HL-60/S4 treated with retinoic acid at 250 ng/mL for 4 days and 3 days (cell line): Measurements from ENCODE around the gene CBFA2T3.

Source experiments
- in situ Hi-C: fragments of 300-500 bp; cut with MboI; formaldehyde crosslinking; loops from 2 replicates; pipeline ENCODE4 v1.7.0; 2022; ENCODE audit warnings: low sequenced_read_pairs

The CBFA2T3 gene

GRCh38 chr16:88977812-88978607, 1.0 kb upstream of the CBFA2T3 start:
- in situ Hi-C loops = no loop called here

DNA sequence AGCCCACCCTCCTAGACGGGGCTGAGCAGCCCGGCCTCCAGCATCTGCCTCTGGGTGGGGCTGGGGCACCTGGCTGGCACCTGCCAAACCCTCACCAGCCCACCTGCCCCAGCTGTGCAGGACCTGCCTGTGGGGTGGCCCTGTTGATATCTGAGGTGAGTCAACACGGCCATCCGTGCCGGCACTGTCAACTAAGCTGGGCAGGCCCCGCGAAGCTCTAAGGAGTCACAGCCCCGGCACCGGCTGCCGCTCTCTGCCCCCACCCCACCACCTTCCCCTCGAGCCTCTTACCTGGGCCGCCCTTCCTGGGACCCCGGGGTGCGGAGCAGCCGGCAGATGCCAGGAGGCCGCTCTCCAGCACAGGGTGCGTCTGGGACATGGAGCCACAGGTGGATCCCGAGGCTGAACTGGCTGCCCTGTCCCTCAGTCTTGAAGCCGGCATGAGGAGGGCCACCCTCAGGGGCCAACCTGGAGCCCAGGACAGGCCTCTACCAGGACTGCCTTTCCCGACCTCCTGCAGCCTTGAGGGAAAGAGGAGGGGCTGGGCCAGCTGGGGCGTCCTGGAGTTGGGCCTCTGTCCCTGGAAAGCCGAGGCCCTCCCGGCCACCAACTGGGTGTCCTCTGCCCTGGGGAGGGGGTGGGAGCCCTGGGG, 515 bp downstream of the CBFA2T3 start:
- in situ Hi-C loops = no loop called here

- in situ Hi-C loops = no loop called here
Observed at GRCh38 chr16:88975511-88976061, 1.4 kb downstream of the CBFA2T3 start.

DNA sequence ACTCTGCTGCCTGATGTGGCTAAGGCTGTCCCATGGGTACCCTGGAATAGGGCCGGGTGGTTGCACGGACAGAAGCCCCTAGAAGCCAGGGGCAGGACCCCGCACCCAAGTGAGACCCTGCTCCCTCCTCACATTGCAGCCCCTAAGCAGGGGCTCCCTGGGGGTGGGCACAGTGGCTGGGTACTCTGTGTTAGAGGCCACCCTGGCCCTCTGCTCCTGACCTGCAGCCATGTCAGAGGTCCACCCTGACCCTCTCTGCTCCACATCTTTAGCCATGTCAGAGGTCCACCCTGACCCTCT, 2.1 kb downstream of the CBFA2T3 start:
- in situ Hi-C loops = loop anchor here (25.0 kb wide), 1 partner anchor 87 kb away; no protein-coding TSS in a partner anchor

- in situ Hi-C loops = loop anchor here (25.0 kb wide), 1 partner anchor 88 kb away; no protein-coding TSS in a partner anchor
Observed at GRCh38 chr16:88974080-88974915, 2.7 kb downstream of the CBFA2T3 start.

DNA sequence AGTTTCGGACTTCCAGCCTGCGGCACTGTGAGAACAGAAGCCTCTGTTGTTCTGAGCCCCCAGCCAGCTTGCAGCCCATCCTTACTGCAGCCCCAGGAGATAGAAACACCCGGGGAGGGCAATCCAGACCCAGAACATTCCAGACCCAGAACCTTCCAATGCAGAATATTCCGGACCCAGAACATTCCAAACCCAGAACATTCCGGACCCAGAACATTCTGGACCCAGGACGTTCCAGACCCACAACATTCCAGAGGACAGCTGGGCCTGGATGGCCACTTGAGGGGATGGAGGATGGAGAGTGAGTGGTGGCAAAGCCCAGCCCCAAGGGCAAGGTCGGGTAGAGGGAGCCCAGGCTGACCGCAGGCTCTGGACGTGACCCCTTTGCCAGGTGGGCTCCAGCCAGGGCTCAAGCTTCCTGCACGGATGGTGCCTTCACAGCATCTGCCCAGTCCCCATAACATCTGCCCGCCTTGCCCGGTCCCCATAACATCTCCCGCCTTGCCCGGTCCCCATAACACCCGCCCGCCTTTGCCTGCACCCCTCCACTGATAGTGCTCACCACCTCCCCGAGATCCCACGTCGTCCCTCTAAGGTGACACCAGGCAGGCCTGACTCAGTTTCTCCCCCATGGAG, 3.5 kb downstream of the CBFA2T3 start:
- in situ Hi-C loops = loop anchor here (25.0 kb wide), 1 partner anchor 89 kb away; no protein-coding TSS in a partner anchor

DNA sequence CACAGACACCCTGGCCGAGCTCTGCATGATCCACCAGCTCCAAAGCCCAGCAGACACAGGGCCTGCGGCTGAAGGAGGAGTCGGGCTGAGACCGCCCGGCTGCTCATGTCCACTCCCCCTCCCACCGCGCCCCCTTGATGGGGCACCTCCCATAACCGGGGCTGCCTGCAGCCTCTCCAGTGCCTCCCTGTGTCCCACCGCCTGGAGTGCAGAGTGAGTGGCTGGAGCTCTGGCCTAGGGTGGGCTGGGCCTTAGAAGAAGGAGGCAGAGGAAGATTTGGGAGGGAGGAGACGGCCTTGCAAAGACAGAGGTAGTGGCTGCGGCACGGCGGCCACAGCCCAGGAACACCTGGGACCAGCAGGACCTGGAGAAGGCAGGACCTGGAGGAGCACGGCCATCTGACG, 4.0 kb downstream of the CBFA2T3 start:
- in situ Hi-C loops = loop anchor here (25.0 kb wide), 1 partner anchor 89 kb away; no protein-coding TSS in a partner anchor

GRCh38 chr16:88972349-88972748, 4.7 kb downstream of the CBFA2T3 start:
- in situ Hi-C loops = loop anchor here (25.0 kb wide), 1 partner anchor 90 kb away; no protein-coding TSS in a partner anchor

GRCh38 chr16:88971371-88972097, 5.5 kb downstream of the CBFA2T3 start:
- in situ Hi-C loops = loop anchor here (25.0 kb wide), 1 partner anchor 91 kb away; no protein-coding TSS in a partner anchor

DNA sequence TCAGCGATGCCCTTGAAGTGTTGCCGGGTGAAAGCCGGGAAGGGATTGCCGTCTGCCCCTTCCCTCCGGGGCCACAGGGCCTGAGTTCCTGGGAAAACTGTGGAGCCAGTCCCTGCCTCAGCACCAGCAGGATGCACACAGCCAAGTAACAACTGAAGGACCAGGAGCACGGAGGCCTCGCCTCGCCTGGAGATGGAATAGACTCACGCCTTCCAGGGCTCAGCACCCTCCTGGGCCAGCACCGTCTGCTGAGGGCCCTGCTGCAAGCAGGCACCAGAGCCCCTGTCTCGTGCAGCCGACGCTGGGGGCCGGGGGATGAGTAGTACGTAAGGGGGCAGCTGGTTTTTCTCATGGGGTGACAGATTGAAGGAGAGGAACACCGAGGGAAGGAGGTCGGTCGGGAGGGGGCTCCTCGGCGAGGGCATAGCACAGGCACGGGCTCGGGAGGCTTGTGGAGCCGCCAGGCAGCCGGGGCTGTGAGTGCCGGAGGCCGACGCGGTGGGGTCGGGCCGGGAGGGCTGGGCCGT, 6.4 kb downstream of the CBFA2T3 start:
- in situ Hi-C loops = loop anchor here (25.0 kb wide), 1 partner anchor 92 kb away; no protein-coding TSS in a partner anchor

- in situ Hi-C loops = loop anchor here (25.0 kb wide), 1 partner anchor 92 kb away; no protein-coding TSS in a partner anchor
Observed at GRCh38 chr16:88970050-88970449, 7.0 kb downstream of the CBFA2T3 start.

DNA sequence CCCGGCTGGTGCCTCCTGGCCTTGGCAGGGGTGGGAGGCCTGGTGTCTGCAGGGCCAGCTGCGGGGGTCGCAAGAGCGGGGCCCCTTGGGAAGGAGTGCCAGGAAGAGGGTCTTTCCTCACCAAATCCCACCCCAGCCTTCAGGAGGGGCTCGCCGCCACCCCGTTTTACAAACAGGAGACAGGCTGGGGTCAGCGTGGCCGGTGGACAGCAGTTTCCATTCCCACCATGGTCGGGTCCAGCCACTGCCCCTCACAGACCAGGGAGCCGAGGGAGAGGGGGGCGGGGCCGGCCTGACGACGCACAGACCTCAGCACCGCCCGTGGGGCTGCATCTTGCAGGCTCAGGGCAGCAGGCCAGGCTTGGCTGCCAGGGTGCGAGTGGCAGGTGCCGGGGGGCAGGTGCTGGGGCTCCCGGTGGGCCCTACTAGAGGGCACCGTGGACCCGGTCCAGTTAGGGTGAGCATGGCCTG, 7.6 kb downstream of the CBFA2T3 start:
- in situ Hi-C loops = loop anchor here (25.0 kb wide), 1 partner anchor 93 kb away; no protein-coding TSS in a partner anchor

DNA sequence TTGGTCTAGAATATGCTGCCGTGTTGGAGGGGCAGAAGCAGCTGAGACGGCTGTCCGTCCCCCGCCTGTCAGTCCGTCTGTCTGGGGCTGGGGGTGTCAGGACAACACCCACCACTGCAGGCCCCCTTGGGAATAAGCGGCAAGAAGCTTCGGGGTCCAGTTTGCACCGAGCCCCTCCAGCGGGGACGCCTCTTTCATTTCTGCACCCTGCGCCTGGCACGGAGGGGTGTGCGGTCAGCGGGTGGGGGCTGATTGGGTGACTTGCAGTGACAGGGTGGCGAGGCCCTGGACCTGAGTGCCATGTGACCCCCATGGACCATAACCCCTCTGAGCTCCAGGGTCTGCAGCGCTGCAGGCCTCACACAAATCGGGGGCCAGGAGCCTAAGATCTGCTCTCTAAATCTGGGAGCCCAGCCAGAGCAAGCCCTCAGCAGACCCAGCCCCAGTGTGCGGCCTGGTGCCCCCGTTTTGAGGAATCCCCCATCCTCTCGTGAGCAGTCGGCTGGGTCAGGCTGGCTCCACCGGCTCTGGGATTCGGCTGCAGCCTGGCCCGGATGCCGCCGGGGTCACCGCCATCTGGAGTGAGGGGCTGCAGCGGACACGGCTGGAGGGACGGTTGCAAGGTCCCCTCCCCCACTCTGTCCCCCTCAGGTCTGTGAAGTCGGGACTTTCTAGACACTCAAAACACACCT, 8.3 kb downstream of the CBFA2T3 start:
- in situ Hi-C loops = loop anchor here (25.0 kb wide), 1 partner anchor 94 kb away; no protein-coding TSS in a partner anchor

- in situ Hi-C loops = loop anchor here (25.0 kb wide), 1 partner anchor 94 kb away; no protein-coding TSS in a partner anchor
Observed at GRCh38 chr16:88967830-88968588, 9.0 kb downstream of the CBFA2T3 start.

DNA sequence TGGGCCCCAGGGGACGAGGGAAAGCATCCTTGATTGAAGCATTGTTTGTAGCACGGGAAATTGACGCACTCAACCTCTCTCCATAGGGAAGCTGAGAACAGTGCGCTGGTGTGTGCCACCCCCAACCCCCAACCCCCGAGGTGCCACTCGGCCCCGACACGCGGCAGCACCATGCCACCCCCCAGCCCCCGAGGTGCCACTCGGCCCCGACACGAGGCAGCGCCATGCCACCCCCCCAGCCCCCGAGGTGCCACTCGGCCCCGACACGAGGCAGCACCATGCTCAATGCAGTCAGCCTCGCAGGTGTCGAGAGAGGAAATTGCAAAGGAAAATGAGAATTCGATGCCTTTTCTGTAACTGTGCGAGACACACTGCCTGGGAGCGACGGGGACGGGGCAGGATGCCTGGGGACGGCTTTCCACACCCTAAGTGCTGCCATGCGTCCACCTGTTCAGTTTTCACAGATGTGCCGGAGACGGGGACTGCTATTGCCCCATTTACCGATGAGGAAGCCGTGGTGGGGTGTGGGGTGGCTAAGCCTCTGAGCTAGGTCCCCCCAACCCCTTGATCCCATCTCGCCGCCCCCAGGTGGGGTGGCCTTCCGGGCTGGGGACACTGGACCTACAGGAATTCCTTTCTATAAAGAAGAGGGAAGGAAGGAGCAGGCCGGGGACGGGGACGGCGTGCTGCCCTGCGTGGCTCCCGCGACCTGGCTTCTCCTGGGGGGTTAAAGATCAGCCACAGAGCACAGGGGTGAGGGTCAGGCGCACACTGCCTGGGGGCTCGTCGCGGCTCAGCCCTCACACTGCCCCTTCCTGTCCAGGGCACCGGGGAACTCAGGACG, 9.8 kb downstream of the CBFA2T3 start:
- in situ Hi-C loops = loop anchor here (25.0 kb wide), 1 partner anchor 95 kb away; no protein-coding TSS in a partner anchor

DNA sequence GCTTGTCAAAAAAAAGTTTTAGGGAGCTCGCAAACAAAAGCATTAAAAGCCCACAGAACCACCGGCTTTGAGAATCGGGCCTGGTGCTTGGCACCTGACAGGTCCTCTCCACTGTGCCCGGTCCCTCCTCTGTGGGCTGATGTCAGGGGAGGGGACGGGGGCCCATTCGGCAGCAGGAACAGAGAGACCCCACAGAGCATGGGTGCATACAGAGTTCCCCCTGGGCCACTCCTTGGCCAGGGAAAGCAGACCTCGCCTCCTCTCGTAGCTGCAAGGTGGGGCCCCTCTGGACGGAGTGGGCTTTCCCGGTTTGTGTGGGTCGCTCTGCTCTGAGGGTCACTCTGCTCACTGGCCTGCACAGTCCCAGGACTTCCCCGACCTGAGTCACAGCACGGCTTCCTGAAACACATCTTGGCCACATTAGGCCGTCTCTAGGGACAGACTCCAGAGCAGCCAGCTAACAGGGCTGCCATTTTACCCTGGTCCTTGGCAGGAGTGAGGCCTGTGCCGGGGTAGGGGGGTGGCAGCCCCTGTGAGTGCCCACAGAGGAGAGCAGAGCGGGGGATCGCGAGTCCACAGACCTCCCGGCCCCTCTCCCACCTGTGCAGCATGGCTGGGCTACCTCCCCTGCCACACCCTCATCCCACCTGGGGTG, 11.1 kb downstream of the CBFA2T3 start:
- in situ Hi-C loops = loop anchor here (25.0 kb wide), 1 partner anchor 96 kb away; no protein-coding TSS in a partner anchor
